ENCODE data around the gene PNPLA5. TPM values are rescaled to one million over a fixed set of nuclear protein-coding genes. Genes with fewer than 3 reads are reported as not detected.

PNPLA5 gene
- total RNA-seq, 4 donors from 2014 or later = 1.7 to 9.7 (median 4.8) TPM; not detected in 1

Other genes starting within 250 kb of the PNPLA5 start
- gene EFCAB6, start 79.7 kb downstream of the PNPLA5 start, total RNA-seq = 1 to 10 TPM in 3 of 4 donors, under 1 TPM in 1; 0.44 to 4.2 (median 1.8) TPM
- not detected for gene SULT4A1, start 29.5 kb downstream of the PNPLA5 start, total RNA-seq
- gene PNPLA3, start 31.8 kb upstream of the PNPLA5 start, total RNA-seq = 10 to 100 TPM; 14.0 to 22.9 (median 20.4) TPM
- gene SAMM50, start 63.4 kb upstream of the PNPLA5 start, total RNA-seq = 10 to 100 TPM; 23.2 to 36.0 (median 32.3) TPM
- gene PARVB, start 132.3 kb upstream of the PNPLA5 start, total RNA-seq = 10 to 100 TPM; 10.5 to 25.1 (median 14.6) TPM